GM12873 (cell line): ENCODE results near the gene BLOC1S3.

Experiments
- TF ChIP-seq, protein P1 (sequence below): IDR thresholded peaks from 2 replicates; pipeline ENCODE4 v1.5.1; 2012; ENCODE audit warnings: low read depth, mild to moderate bottlenecking, moderate library complexity, low read length, control low read depth; ENCODE audit not compliant: insufficient read depth; ENCODE audit errors: missing control alignments

The BLOC1S3 gene

DNA sequence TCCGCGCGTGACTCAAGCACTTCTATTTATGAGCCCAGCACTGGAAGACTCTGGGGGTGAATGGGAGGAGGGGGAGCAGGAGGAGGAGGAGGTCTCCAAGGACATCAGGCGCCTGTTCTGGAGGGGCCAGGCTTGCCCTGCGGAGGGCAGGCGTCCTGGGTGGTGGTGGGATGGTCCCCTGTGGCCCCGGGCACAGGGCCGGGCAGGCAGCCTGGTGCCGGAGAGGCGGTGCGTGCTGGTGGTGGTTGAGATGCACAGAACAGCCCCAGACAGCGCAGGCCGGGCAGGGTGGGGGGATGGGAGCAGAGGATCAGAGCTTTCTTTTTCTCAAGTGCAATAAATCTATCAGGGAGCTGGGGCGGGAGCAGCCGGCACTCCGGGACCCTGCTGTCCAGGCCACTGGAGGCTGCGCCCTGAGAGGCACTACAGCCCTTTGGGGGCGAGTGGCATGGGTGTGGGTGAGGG is 31.8 kb upstream of the BLOC1S3 start:
- TF ChIP-seq, protein P1, sequence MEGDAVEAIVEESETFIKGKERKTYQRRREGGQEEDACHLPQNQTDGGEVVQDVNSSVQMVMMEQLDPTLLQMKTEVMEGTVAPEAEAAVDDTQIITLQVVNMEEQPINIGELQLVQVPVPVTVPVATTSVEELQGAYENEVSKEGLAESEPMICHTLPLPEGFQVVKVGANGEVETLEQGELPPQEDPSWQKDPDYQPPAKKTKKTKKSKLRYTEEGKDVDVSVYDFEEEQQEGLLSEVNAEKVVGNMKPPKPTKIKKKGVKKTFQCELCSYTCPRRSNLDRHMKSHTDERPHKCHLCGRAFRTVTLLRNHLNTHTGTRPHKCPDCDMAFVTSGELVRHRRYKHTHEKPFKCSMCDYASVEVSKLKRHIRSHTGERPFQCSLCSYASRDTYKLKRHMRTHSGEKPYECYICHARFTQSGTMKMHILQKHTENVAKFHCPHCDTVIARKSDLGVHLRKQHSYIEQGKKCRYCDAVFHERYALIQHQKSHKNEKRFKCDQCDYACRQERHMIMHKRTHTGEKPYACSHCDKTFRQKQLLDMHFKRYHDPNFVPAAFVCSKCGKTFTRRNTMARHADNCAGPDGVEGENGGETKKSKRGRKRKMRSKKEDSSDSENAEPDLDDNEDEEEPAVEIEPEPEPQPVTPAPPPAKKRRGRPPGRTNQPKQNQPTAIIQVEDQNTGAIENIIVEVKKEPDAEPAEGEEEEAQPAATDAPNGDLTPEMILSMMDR: no peak

DNA sequence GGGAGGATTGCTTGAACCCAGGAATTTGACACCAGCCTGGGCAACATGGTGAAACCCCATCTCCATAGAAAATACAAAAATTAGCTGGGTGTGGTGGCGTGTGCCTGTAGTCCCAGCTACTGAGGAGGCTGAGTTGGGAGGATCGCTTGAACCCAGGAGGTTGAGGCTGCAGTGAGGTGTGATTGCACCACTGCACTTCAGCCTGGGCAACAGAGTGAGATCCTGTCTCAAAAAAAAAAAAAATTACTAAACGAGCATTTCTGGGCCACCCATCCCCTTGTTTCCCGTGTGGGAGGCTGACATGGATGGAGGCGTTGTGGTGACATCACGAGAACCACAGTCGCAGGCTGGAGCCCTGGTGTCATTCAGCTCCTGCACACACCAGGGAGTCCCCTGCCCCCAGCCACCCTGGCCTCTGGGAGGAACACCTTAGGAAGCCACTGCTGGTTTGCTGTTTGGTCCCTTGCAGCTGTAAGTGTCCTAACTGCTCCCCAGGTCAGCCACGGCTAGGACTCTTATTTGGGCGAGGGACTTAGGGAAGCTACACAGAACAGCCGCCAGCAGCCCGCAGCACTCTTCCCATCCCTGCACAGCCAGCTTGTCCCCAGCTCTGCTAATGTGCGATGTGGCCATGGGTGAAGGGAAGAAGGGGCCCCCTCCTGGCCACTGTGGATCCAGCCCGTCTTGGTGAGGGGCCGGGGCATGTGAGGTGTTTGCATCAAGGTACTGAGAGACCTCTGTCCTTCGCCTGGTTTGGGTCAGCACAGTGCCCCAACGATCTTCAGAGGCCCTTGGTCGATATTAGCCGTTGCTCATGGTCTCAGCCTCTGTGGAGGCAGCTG is 30.5 kb upstream of the BLOC1S3 start:
- TF ChIP-seq, protein P1: no peak

DNA sequence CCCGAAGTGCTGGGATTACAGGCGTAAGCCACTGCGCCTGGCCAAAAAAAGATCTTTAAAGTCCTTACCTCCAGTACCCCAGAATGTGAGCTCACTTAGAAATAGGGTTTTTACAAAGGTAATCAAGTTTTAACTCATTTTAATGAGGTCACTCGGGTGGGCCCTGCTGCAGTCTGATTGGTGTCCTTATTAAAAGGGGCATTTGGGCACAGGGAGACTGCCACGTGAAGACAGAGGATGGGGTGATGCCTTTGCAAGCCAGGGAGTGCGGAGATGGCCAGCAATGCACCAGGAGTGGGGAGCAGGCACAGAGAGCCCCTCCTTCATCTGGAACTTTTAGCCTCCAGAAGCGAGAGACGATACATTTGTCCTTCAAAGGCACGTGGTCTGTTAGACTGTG is 29.5 kb upstream of the BLOC1S3 start:
- TF ChIP-seq, protein P1: no peak

DNA sequence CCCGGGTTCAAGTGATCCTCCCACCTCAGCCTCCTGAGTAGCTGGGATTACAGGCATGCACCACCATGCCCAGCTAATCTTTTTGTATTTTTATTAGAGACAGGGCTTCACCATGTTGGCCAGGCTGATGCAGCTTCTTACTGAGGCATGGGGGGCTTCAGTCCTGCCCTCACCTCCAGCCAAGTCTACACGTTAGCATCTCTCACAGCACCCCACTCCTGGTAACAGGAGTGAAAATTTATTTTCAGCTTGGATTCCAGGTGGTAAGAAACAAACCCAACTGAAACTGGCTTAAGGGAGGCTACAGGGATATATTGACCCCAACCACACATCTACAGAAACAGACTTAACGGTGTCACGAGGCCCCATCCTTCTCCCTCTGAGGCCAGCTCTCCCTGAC is 28.4 kb upstream of the BLOC1S3 start:
- TF ChIP-seq, protein P1: no peak

DNA sequence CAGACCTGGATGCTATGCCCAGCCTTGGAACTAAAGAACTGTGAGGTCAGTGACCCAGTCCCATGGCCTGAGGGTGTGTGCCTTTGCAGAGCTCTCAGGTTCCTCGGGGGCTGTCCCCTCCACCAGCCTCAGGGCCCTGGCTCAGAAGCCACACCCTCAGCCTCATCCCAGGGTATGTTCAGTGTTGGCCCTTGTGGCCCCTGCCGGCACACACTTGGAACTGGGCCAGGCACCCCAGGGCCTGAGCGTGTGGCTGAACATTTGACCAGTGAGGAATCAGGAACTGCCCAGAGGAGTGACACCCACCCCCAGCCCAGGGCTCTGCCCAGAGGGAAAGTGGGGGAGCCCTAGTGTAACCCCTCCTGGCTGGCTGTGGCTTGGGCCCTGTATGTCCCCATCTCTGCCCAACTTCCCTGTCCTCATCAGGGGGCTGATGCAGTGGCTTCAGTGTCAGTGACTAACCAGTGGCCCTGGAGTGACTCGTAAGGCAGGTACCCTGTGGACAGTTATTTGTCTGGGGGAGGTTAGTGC is 27.8 kb upstream of the BLOC1S3 start:
- TF ChIP-seq, protein P1: no peak

DNA sequence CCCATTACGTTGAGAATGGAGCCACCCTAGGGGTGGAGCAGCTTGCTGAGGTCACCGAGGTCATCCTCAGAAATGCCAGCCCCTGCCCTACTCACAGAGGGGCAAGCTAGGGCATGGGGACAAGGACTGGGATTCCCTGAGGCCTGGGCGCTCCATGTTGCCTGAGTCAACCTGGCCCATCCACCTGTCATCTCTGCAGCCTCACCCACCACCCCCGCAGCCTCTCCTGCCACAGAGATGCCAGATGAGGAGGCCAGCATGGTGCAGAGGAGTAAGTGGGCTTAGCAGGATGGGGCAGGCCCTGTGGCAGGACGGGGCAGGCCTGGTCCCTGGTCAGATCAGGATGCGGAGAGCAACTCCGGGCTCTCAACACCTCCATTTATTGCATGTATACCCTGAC is 27.3 kb upstream of the BLOC1S3 start:
- TF ChIP-seq, protein P1: no peak

DNA sequence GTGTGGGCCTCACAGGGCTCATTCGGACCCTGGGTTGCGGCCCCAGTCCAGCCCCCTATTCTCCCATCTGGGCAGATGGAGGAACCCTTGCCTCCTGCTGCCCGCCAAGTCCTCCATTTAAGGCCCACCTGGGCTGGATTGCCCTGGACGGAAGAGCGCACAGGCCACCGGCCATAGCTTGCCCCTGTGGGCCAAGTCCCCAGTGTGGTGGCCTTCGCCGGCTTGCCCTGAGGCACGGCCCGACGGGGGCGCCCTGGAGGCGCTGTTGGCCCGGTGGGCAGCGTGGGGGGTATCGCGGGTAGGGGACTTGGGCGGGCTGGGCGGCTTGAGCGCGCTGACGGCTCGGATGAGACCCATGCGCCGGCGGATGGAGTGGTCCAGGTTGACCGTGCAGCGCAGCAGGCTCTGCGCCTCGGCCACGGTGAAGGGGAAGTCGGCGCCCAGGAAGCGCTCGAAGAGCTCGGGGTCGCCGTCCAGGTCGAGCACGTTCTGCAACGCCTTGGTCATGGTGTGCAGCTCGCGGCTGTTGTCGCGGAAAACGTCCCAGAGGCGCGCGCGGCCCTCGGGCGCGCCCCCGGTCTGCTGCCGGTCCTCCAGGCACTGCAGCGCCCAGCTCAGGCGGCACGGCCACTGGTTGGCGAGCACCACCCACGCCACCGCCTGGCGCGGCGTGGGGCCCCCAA is 26.6 kb upstream of the BLOC1S3 start:
- TF ChIP-seq, protein P1: no peak
